HG02623 (cell line): ENCODE results near the gene TRPC4AP.
"Not testable (repeated sequence)": the region's sequence is repeated elsewhere in the genome, so short reads cannot be mapped to it uniquely, and the experiment has no call there.

Experiments used
- ATAC-seq: cut with Tn5 transposase; IDR thresholded peaks from one replicate; pipeline ENCODE4 v1.9.1; 2021; ENCODE audit warnings: moderate library complexity; ENCODE audit not compliant: unreplicated experiment

Gene TRPC4AP

GRCh38 chr20:35060168-35060567 is 32.4 kb downstream of the TRPC4AP start:
- ATAC-seq: no peak

DNA sequence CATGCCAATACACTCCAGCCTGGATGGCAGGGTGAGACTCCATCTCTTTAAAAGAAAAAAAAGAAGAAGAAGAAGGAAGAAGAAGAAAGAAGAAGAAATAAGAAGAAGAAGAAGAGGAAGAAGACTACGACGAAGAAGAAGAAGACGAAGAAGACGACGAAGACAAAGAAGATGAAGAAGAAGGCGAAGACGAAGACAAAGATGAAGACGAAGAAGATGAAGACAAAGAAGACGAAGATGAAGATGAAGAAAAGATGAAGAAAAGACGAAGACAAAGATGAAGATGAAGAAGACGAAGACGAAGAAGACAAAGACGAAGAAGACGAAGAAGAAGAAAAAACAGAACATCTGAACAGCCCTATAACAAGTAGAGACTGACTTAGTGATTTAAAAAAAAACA is 33.0 kb downstream of the TRPC4AP start:
- no peak for ATAC-seq

GRCh38 chr20:35059110-35059509 is 33.5 kb downstream of the TRPC4AP start:
- ATAC-seq: no peak

DNA sequence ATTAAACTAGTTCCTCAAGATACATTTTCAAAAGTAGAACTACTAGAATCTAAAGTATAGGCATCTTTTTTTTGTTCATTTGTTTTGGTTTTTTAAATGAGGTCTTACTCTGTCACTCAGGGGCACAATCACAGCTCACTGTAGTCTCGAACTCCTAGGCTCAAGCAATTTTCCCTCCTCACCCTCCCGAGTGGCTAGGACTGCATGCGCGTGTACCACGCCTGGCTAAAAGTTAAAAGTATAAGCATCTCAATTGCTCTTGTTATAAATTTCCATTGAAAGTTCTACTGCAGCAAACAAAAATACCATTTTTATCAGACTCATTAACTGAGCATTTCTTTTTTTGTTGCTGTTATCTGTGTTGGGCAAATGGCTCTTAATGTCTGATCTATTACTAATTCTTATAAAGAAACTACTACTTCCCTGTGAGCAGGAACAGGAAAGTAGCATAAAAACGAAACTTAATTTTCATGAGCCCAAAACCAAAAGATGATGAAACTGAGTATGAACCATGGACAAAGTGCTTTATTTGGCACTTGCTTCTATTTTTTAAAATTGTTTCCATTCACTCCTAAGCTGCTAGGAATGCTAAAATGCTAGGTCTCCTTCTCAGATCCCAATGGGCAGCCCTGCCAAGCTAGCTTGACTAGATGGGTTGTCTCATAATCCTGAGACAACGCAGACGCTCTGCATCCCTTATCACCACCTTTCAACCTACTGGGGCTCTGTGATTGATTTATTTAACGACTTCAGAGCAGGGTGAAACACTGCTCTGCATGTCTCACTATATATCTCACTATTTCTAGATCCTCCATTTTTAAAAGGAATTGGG is 36.9 kb downstream of the TRPC4AP start:
- ATAC-seq: no peak

DNA sequence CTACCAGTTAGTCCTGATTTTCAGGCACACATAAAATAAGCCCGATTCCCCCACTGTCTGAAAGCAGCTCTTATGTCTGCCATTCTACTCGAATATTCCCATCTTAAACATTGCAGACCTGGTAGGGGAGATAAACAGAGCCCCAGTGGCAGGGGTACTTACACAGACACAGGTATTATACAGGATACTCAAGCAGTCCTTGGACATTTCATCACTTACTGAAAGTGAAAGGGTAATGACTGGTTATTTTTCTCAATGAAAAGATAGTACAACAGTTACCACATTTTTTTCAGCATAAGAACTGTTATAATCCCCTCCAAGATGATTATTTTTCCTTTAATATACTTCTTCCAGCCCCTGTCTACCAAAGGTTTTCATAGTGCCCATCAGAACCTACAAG is 37.8 kb downstream of the TRPC4AP start:
- ATAC-seq: no peak

DNA sequence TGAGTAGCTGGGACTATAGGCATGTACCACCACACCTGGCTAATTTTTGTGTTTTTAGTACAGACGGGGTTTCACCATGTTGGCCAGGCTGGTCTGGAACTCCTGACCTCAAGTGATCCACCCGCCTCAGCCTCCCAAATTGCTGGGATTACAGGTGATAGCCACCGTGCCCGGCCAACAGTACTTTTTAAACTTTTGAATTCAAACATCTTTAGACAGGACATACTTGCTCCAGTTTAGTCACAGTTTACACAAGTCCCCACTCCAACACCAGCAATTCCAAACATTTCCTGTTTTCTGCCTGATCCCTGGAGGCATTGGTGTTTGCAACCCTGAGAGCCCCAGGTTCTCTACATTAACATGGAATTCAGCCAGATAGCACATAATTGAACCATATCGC is 40.0 kb downstream of the TRPC4AP start:
- ATAC-seq: not testable (repeated sequence)

- ATAC-seq: no peak
Observed at GRCh38 chr20:35049776-35050352, 42.7 kb downstream of the TRPC4AP start.

DNA sequence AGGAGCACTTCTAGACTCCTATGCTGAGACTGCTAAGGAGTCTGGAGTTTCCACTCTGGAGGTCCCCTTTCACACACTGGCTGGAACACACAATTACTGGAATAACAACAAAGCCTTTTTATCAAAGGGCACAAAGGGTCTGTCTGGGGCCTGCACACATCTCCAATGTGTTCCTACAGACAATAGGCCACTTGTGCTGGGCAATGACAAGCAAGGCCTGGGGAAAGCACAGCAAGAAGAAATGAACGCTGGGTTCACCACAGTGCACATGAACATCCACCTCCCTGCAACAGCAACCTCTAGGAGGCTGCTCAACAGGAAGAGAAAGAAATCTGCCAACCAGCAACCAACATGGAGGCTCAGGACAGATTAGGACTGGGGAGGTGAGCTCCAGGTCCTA is 43.9 kb downstream of the TRPC4AP start:
- no peak for ATAC-seq

DNA sequence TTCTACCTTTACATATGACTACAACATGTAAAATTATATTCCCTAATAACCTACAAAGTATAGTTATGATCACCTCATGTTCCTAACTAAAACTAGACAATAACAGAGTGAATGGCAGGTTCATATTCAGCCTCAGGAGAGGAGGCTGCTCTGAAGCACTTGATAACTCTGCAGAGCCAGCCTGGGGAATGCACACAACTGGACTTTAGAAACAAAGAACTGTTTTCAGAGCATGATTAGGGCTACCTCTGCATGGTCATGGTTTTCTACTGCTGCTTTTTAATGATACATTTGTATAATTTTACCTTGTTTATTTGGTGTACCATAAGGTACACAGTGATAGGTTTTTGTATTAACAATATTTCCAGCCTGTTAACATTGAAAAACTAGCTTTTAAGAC is 50.3 kb downstream of the TRPC4AP start:
- ATAC-seq: no peak

DNA sequence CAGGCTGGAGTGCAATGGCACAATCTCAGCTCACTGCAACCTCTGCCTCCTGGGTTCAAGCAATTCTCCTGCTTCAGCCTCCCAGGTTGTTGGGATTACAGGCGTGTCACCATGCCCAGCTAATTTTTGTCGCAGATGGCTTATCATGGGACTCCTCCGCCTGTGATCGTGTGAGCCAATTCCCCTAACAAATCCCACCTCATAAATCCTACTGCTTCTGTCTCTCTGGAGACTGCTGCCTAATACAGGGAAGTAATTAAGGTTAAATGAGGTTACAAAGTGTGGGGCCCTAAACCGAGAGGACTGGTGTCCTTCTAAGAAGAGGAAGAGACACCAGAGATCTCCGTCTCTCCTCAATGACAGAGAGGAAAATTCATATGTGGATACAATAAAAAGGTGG is 52.0 kb downstream of the TRPC4AP start:
- no peak for ATAC-seq

DNA sequence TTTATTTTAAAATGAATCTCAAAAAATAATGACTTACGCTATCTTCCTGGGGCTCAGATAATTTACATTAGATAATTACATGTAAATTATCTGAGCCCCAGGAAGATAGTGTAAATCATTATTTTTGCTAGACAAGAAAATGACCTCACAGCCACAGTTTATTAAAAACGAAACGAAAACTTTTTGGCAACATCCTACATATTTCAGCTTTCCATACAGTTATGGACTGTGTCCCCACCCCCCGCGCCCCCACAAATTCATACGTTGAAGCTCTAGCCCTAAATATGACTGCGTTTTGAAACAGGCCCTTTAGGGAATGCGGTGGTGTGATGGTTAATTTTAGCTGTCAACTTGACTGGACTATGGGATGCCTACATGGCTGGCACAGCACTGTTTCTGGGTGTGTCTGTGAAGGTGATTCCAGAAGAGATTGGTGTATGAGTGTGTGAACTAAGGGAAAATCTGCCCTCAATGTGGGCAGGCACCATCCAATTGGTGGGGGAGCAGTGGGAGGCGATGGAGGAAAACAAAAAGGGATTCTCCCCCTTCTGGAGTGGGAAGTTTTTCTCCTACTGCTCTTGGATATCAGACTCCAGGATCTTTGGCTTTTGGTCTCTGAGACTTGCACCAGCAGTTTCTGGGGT is 52.6 kb downstream of the TRPC4AP start:
- no peak for ATAC-seq

GRCh38 chr20:35039146-35039545 is 53.5 kb downstream of the TRPC4AP start:
- no peak for ATAC-seq

GRCh38 chr20:35034145-35034544 is 58.5 kb downstream of the TRPC4AP start:
- no peak for ATAC-seq

DNA sequence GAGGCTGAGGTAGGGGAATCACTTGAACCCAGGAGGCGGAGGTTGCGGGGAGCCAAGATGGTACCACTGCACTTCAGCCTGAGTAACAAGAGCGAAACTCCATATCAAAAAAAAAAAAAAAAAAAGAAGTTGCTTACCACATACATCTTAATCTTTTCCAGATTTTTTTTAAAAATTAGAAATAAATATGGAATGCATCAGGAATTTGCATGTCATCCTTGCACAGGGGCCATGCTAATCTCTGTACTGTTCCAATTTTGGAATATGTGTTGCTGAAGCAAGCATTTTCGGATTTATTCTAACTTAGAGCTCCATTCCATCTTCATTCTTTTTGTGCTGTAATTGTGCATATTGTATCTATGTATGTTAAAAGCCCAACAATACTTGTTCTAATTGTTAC is 62.5 kb downstream of the TRPC4AP start:
- no peak for ATAC-seq

DNA sequence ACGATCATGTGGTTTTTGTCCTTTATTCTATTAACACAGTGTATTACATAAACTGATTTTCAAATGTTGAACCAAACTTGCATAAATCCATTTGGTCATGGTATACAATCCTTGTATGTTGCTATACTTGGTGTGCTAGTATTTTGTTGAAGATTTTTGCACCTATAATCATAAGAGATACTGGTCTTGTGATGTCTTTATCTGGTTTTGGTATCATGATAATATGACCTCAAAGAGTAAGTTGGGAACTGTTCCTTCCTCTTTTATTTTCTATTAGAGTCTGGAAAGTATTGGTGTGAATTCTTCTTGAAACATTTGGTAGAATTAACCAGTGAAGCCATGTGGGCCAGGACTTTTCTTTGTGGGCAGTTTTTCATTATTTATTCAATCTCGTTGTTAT is 65.3 kb downstream of the TRPC4AP start:
- ATAC-seq: no peak

GRCh38 chr20:35025116-35025515 is 67.5 kb downstream of the TRPC4AP start:
- no peak for ATAC-seq

- ATAC-seq: no peak
Observed at GRCh38 chr20:35023624-35024023, 69.0 kb downstream of the TRPC4AP start.

GRCh38 chr20:35021831-35022230 is 70.8 kb downstream of the TRPC4AP start:
- ATAC-seq: no peak

- no peak for ATAC-seq
Observed at GRCh38 chr20:35021063-35021462, 71.5 kb downstream of the TRPC4AP start.

GRCh38 chr20:35020108-35020928 is 72.3 kb downstream of the TRPC4AP start:
- ATAC-seq: no peak

- no peak for ATAC-seq
Observed at GRCh38 chr20:35018590-35019371, 73.8 kb downstream of the TRPC4AP start.
